Measurements from ENCODE around the gene MYBPC2.

The MYBPC2 gene

GRCh38 chr19:50409347-50409746 lies 23.3 kb upstream of the MYBPC2 start:
- DNase-seq (ENCODE audit: extremely low read depth in 1 of 2, low read depth in 1 of 2): no peak

- DNase-seq (ENCODE audit: extremely low read depth in 1 of 2, low read depth in 1 of 2): no peak
Observed at GRCh38 chr19:50410109-50410508, 22.6 kb upstream of the MYBPC2 start.

DNA sequence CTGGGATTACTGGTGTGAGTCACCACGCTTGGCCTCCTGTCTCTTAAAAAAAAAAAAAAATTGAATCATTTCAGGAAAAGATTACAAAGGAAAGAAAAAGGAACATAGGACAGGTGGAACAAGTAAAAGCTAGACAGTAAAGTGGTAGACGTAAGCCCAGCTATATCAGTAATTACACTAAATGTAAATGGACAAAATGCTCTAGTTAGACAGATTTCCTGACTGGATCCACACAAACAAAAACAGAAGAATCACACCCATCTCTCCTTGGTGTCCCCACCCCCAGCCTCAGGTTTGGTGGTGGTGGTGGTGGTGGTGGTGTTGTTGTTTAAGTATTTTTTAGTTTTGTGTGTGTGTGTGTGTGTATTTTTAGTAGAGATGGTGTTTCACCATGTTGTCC lies 20.3 kb upstream of the MYBPC2 start:
- no peak for DNase-seq (ENCODE audit: extremely low read depth in 1 of 2, low read depth in 1 of 2)

- DNase-seq (ENCODE audit: extremely low read depth in 1 of 2, low read depth in 1 of 2): no peak
Observed at GRCh38 chr19:50413096-50413495, 19.6 kb upstream of the MYBPC2 start.

DNA sequence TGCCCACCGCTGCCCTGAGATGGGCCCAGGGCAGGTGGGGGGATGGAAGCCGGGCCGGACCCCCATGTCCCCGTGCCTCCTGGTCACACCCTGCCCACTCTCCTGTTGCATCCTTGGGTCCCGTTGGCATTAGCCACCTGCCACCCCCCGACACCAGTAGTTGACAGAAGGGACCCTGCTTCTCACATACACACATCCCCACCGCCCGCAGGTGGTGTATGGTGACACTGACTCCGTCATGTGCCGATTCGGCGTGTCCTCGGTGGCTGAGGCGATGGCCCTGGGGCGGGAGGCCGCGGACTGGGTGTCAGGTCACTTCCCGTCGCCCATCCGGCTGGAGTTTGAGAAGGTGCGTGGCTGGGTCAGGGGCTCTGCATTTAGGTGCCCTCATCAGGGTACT lies 19.2 kb upstream of the MYBPC2 start:
- DNase-seq (ENCODE audit: extremely low read depth in 1 of 2, low read depth in 1 of 2): no peak

- peak; percentile 47 to 57 for DNase-seq (ENCODE audit: extremely low read depth in 1 of 2, low read depth in 1 of 2)
Observed at GRCh38 chr19:50414864-50415660, 17.6 kb upstream of the MYBPC2 start.

DNA sequence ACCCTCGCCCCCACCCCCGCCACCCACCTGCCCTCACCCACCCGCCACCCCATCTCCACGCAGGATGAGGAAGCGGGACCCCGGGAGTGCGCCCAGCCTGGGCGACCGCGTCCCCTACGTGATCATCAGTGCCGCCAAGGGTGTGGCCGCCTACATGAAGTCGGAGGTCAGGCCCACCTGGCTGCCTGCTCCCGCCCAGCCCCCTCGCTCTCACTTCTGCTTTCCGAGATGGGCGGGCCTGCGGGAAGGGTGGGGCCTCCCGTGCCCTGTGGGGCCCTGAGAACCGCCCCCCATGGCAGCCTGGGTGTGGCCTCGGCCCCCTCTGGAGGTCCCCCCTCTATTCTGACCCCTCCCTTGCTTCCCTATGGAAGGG lies 17.0 kb upstream of the MYBPC2 start:
- no peak for DNase-seq (ENCODE audit: extremely low read depth in 1 of 2, low read depth in 1 of 2)

DNA sequence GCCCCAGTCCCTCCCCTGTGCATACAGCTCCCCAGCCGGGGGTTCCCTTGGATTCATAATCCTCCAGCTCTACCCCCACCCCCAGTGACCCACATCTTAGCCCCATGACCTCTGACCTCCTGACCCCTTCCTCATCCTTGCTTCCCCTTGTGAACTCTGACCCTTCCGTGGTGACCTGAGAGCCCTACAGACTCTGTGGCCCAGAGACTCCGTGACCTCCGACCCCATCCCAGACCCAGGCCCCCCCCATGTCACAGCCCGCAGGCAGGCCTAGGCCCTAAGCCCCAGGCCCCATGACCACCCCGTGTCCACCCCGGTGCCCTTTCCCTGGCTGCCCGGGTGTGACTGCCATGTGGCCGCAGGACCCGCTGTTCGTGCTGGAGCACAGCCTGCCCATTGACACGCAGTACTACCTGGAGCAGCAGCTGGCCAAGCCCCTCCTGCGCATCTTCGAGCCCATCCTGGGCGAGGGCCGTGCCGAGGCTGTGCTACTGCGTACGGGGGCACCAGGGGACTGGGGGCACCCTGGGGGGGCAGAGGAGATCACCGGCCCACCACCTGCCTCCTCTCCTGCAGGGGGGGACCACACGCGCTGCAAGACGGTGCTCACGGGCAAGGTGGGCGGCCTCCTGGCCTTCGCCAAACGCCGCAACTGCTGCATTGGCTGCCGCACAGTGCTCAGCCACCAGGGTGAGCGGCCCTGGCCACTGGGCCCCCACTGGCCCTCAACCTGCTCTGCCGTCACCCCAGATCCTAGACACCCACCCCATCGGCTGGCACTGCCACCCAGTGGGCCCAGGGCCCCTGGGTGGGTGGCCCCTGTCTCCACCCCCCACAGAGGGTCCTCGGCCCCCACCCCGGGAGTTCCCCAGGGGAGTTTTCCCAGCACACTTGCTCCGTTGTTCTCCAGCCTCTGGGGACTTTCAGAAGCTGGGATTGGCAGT lies 16.4 kb upstream of the MYBPC2 start:
- DNase-seq (ENCODE audit: extremely low read depth in 1 of 2, low read depth in 1 of 2): no peak

- no peak for DNase-seq (ENCODE audit: extremely low read depth in 1 of 2, low read depth in 1 of 2)
Observed at GRCh38 chr19:50417111-50418081, 15.3 kb upstream of the MYBPC2 start.

DNA sequence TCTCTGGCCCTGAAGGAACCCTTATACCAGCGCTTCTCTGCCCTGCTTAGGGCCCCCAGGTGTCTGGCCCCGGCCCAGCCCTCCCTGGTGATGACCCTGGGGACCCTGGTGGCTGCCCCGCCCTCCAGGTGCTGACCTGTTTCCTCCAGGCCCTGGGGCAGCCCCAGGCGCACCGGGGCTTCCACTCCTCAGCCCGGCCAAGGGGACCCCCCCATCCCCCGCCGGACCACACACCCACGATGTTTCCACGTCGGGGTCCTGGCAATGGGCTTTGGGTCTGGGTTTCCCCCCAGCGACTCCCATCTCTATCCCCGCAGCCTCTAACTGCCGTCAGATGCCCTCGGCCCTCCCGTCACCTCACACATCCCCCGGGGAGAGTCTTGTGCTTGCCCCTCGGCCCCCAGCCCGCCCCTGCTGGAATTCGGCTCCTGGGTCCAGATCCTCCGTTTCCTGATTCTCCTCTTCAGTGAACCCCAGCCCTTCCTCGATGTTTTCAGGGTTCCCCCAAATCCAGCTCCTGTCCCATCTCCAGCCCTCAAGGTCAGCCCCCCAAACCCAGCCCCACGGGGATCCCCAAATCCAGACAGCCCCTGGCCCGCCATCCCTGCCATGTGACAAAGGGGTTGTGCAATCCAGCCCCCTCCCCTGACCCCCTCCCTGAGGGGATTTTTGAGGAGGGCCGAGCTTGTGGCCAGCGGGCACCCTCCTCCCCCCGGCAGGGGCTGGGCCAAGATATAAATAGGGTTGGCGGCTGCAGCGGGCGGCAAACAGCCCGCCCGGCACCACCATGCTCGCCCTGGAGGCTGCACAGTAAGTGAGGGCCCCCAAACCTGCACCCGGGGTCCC lies 14.3 kb upstream of the MYBPC2 start, which contains the start of gene SPIB:
Gene SPIB (plus strand): TSS at position 763 of the 846 bp plus-strand sequence. CDS start 25 bp downstream, at position 788.
- no peak for DNase-seq (ENCODE audit: extremely low read depth in 1 of 2, low read depth in 1 of 2)

DNA sequence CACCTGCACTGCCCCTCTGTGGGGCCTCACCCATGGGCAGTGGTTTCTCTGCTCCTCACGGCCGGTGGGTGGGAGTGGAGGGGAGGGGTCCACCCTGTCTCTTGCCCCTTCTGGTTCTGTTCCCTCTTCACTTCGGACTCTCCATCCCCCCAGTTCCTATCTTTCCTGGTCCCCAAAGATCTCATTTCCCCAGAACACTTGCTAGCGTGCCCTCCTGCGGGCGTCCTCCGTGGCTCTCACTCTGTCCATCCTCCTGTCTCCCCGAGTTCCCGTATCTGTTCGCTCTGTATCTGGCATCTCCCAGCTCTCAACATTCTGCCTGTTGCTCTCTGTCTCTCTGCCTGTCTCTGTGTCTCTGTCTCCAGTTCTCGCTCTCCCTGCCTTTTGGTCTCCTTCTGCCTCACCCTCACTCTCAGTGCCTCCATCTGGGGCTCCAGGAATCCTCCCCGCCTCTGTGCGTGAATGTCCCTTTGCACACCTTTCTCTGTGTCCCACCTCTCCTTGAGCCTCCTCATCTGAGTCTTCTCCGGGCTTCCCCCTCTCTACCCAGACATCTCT lies 13.6 kb upstream of the MYBPC2 start:
- DNase-seq (ENCODE audit: extremely low read depth in 1 of 2, low read depth in 1 of 2): no peak

- DNase-seq (ENCODE audit: extremely low read depth in 1 of 2, low read depth in 1 of 2): no peak
Observed at GRCh38 chr19:50419580-50420035, 13.1 kb upstream of the MYBPC2 start.

- no peak for DNase-seq (ENCODE audit: extremely low read depth in 1 of 2, low read depth in 1 of 2)
Observed at GRCh38 chr19:50420127-50420526, 12.6 kb upstream of the MYBPC2 start.

GRCh38 chr19:50420808-50421207 lies 11.9 kb upstream of the MYBPC2 start:
- no peak for DNase-seq (ENCODE audit: extremely low read depth in 1 of 2, low read depth in 1 of 2)

DNA sequence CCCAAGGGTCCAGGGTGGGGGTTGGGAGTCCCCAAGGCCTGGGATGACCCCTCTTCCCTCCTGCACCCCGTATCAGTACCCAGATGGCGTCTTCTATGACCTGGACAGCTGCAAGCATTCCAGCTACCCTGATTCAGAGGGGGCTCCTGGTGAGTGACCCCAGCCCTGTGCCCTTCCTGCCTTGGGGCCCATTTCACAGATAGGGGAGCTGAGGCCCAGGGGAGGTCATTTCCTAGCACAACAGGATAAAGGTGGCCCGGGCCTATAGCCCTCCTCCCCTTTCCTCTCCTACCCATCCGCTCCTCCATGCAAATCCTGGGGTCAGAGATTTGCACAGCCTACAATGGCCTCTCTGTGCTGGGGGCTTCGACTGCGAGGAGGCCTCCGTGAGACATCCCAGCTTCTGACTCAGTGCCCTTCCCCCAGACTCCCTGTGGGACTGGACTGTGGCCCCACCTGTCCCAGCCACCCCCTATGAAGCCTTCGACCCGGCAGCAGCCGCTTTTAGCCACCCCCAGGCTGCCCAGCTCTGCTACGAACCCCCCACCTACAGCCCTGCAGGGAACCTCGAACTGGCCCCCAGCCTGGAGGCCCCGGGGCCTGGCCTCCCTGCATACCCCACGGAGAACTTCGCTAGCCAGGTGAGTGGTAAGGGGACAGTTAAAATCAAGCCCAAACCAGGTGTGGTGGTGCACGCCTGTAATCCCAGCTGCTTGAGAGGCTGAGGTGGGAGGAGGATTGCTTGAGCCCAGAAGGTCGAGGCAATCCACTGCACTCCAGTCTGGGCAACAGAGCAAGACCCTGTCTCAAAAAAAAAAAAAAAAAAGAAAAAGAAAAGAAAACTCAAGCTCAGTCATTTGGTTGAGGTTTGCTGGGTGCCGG lies 10.1 kb upstream of the MYBPC2 start:
- DNase-seq (ENCODE audit: extremely low read depth in 1 of 2, low read depth in 1 of 2): no peak

DNA sequence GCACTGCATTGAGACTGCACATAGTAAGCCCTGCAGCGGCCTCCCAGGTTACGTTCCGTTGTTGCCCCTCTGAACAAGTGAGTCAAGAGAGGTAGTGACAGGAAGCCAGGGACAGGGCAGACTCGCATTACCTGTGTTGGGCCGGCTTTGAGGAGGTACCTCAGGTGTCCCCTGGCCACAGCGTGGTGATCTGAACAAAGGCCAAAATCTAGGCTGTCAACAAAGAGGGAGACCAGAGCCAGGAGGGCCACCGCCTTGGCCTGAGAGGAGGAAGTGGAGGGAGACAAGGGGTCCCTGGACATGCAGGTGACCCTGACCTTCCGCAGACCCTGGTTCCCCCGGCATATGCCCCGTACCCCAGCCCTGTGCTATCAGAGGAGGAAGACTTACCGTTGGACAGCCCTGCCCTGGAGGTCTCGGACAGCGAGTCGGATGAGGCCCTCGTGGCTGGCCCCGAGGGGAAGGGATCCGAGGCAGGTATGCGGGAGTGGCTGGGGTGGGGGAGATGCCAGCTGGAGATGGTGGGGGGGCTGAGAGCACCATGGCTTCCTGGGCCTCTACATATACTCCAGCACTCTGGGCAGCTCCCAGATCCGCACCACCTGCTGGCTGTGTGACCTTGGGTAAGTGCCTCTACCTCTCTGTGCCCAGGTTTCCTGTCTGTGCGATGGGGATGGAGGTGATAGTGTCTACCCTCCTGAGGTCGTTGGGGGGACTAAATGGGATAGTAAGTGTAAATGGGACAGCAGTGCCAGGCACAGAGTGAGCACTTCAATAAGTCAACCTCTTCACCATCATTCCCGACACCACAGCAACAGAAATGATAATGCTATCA lies 9.2 kb upstream of the MYBPC2 start:
- DNase-seq (ENCODE audit: extremely low read depth in 1 of 2, low read depth in 1 of 2): no peak

GRCh38 chr19:50425581-50425980 lies 7.1 kb upstream of the MYBPC2 start:
- DNase-seq (ENCODE audit: extremely low read depth in 1 of 2, low read depth in 1 of 2): no peak
